Stimulated activated naive CD8-positive, alpha-beta T cell treated with anti-CD3 and anti-CD28 coated beads, Interleukin-15, Interleukin-2, amounts not matched to agents 100 ng/mL and 50 ng/mL, for 24 hours (primary cell): Measurements from ENCODE around the gene PKDCC.
"Not testable (repeated sequence)": the region's sequence is repeated elsewhere in the genome, so short reads cannot be mapped to it uniquely, and the experiment has no call there.

Experiments used
- H3K27ac Mint-ChIP-seq: one replicate; pipeline ENCODE4 v1.8.0; 2021; ENCODE audit warnings: mild to moderate bottlenecking, mixed read lengths
- H3K27me3 Mint-ChIP-seq: one replicate; pipeline ENCODE4 v1.8.0; 2021; ENCODE audit warnings: mixed read lengths
- H3K36me3 Mint-ChIP-seq: one replicate; pipeline ENCODE4 v1.8.0; 2021; ENCODE audit warnings: low read depth, mixed read lengths
- H3K4me1 Mint-ChIP-seq: one replicate; pipeline ENCODE4 v1.8.0; 2021; ENCODE audit warnings: low read depth, mixed read lengths
- H3K4me3 Mint-ChIP-seq: one replicate; pipeline ENCODE4 v1.8.0; 2021; ENCODE audit warnings: mild to moderate bottlenecking, mixed read lengths
- H3K9me3 Mint-ChIP-seq: one replicate; pipeline ENCODE4 v1.8.0; 2021; ENCODE audit warnings: mixed read lengths

PKDCC gene

DNA sequence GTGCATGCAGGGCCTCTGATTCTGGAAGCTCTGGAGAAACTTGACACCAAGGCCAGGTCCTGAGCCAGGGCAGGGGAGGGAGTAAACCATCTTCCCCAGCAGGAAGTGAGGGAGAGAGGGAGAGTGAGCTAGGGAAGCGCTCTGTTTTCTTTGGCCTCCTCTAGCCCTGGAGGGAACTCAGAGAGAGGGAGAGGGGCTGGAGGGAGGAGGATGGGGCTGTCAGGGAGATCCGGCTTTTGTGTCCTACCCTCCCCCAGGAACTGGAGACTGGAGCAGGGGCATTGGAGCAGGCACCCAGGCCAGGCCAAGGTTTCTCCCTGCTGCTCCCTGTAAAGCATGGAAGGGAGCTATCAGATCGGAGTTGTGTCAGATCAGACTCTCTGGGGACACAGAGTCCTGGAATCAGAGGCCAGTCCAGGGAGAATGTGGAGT, 22.7 kb upstream of the PKDCC start:
- no peaks in the 10 kb centered on the region for H3K36me3 Mint-ChIP-seq
- H3K27ac Mint-ChIP-seq = no peak overlapping the region

DNA sequence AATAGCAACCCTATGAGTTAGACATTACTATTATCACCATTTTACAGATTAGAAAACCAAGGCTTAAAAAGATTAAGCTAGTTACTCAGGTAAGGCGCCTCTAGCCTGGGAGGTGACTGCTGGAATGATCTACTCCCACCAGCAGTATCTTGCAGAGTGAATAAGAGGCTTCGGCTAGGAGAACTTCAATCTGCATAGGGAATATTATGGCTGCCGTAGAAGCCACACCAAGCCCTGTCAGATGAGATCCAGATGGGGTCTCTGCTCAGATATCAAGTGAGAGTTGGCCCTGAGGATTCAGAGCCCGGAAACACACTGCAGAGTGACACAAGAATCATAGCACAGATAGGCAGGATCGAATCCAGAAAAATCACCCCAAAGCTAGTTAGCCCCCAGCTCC, 21.5 kb upstream of the PKDCC start:
- H3K4me3 Mint-ChIP-seq = no peak overlapping the region
- H3K9me3 Mint-ChIP-seq = no peaks in the 10 kb centered on the region
- peaks cover 13% of the 10 kb centered on the region for H3K27me3 Mint-ChIP-seq
- H3K36me3 Mint-ChIP-seq = no peaks in the 10 kb centered on the region
- peaks cover 4% of the 10 kb centered on the region for H3K4me1 Mint-ChIP-seq
- no peak overlapping the region for H3K27ac Mint-ChIP-seq

More for the DNA sequence above, 22.7 kb upstream of the PKDCC start:
- H3K9me3 Mint-ChIP-seq = no peaks in the 10 kb centered on the region
- peaks cover 4% of the 10 kb centered on the region for H3K4me1 Mint-ChIP-seq
- peaks cover 10% of the 10 kb centered on the region for H3K27me3 Mint-ChIP-seq
- H3K4me3 Mint-ChIP-seq = no peak overlapping the region

DNA sequence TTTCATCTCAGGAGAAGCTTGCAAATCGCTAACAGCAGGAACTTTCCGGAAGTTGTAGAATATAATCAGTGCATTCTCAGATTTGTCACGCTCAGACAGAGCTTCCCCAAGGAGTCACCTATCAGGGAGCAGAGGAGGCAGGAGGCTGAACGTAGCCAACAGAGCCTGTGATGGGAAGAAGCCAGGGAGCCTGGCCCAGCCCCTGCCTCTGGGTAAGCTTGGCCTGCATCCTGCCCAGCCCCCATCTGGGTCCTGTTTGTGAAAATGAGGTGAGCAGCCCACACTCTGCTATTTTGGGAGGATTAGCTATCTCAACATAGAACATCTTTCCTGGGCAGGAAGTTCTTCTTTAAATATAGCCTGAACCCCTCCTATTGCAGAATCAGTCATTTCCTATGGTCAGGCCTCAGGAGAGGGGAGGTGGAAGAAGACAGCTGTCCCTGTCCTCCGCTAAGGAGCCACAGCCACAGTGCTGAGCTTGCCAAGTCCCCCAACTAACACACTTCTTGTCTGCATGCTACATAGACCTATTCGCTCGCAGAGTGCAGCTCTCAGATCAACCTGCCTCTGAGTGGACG, 19.2 kb upstream of the PKDCC start:
- H3K36me3 Mint-ChIP-seq = no peaks in the 10 kb centered on the region
- peaks cover 10% of the 10 kb centered on the region for H3K27me3 Mint-ChIP-seq
- no peak overlapping the region for H3K4me3 Mint-ChIP-seq
- H3K27ac Mint-ChIP-seq = no peak overlapping the region
- no peaks in the 10 kb centered on the region for H3K9me3 Mint-ChIP-seq
- peaks cover 4% of the 10 kb centered on the region for H3K4me1 Mint-ChIP-seq

DNA sequence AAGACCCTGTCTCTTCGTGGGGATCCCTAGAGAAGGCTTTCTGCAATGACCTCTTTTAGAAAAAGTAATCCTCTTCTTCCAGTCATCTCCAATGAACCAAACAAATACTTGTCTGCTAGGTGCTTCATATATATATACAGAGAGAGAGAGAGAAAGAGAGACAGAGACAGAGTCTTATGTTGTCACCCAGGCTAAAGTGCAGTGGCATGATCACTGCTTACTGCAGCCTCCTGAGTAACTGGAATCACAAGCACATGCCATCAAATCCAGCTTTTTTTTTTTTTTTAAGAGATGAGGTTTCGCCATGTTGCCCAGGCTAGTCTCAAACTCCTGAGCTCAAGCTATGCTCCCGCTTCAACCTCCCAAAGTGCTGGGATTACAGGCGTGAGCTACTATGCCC, 18.6 kb upstream of the PKDCC start:
- Mint-ChIP-seq H3K9me3 (no peaks in the 10 kb centered on the region), H3K4me1 (peaks cover 4% of the 10 kb centered on the region), H3K27ac (no peak overlapping the region), H3K27me3 (peaks cover 9% of the 10 kb centered on the region), H3K36me3 (no peaks in the 10 kb centered on the region), H3K4me3 (no peak overlapping the region)

DNA sequence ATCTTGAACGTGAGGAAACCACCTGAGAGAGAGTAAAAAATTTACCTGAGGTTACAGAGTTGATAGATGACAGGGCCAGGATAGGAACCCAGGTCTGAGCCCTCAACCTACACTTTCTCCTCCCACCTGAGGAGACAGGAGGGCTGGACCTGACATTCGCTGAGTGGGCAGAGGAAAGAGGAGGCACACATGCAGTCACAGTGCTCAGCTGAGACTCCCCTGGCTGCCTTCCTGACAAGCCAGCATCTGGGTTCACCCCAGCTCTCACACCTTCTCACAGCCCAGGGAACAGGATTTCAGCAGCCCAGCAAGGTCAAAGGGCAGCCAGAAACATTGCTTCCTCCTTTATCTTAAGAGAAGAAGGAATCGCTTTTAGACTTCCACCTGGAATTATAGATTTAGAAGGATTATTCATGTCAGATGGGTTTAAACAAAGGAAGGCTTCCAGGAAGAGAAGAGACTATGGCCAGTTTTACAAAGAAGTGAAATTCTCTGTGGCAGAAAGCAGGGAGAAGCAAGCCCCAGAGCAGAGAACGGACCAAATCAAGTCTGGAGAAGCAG, 18.1 kb upstream of the PKDCC start:
- Mint-ChIP-seq H3K27me3 (peaks cover 9% of the 10 kb centered on the region), H3K9me3 (no peaks in the 10 kb centered on the region), H3K4me3 (no peak overlapping the region), H3K4me1 (peaks cover 4% of the 10 kb centered on the region), H3K27ac (no peak overlapping the region), H3K36me3 (no peaks in the 10 kb centered on the region)

DNA sequence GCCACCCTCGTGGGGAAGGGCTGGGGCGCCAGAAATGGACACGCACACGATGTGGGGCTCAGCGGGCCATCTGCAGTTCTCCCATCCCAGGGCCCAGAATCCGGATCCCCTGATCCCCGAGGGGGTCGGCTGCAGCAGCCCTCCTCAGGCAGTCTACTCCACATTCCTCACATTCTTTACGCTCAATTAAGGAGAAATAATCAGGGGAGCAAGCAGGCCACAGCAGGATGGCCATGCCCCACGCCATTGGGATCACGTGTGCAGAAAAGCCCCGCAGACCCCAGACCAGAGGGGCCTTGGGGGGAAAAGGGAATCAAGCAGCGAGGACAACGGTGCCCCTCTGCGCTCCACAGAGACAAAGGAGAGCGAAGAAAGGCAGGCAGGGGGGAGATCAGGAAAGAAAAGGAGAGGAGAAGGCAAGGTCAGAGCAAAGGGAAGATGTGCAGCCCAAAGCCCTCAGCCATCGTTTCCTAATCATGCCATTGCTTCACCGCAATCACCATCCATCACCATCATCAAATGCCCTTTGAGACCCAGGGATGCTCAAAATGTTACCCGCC, 17.5 kb upstream of the PKDCC start:
- H3K27ac Mint-ChIP-seq = no peak overlapping the region
- H3K4me1 Mint-ChIP-seq = peaks cover 4% of the 10 kb centered on the region
- H3K9me3 Mint-ChIP-seq = no peaks in the 10 kb centered on the region
- no peaks in the 10 kb centered on the region for H3K36me3 Mint-ChIP-seq
- no peak overlapping the region for H3K4me3 Mint-ChIP-seq
- peaks cover 9% of the 10 kb centered on the region for H3K27me3 Mint-ChIP-seq

DNA sequence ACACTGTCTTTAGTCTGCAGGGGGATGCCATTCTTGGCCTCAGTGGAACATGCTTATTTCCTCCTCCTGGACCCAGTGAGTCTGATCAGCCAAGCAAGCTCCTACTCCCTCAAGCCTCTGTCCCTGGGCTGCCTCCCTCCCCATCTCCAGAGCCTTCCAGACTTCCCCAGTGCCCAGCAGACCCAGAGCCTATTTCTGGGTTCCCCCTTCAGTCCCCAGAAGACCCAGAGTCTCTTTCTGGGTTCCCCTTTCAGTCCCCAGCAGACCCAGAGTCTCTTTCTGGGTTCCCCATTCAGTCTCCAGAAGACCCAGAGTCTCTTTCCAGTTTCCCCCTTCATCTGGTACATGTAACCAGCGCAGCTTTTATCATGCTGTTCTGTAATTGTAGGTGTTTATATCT, 17.0 kb upstream of the PKDCC start:
- no peaks in the 10 kb centered on the region for H3K9me3 Mint-ChIP-seq
- peaks cover 4% of the 10 kb centered on the region for H3K4me1 Mint-ChIP-seq
- H3K27me3 Mint-ChIP-seq = peaks cover 9% of the 10 kb centered on the region
- no peaks in the 10 kb centered on the region for H3K36me3 Mint-ChIP-seq
- no peak overlapping the region for H3K4me3 Mint-ChIP-seq
- no peak overlapping the region for H3K27ac Mint-ChIP-seq

DNA sequence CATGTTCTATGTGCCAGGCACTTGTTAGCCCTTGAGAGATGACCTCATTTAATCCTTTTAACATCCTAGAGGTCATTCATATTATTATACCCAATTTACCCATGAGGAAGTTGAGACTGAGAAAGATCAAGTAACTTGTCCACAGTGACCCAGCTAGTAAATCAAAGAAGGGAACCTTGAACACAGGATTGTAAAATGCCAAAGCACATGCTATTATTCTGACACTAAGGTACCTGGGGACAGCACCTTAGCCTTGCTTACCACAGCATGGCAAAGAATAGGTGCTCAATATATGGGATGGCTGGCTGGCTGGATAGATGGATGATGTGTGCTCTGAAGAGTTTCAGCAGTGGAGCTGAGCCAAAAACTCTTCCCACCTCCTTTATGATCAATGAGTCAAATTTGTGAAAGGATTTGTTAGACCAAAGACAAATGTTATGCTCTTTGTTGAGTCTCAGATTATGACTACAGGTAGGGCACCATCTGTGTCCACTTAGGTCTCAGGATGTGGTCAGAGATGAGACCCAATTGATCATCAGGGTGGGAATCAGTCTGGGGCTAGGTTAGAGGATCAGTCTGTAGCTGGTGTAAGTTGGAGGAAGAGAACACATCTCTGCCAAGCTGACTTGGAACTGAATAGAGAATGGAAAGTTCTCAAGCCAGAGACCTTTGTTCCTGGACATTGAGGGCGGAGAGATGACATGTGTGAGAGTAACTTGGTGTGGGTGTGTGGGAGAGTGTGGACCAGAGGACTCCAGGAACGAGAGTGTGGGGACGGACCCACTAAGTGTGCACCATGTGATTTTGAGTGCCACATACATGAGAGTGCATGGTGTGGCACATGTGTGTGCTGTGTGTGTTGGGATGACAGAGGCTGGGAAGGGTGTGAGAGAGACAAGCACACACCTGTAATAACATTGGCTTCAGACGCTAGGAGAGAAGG, 16.3 kb upstream of the PKDCC start:
- H3K36me3 Mint-ChIP-seq = no peaks in the 10 kb centered on the region
- H3K4me1 Mint-ChIP-seq = peaks cover 4% of the 10 kb centered on the region
- H3K9me3 Mint-ChIP-seq = no peaks in the 10 kb centered on the region
- peaks cover 9% of the 10 kb centered on the region for H3K27me3 Mint-ChIP-seq
- no peak overlapping the region for H3K4me3 Mint-ChIP-seq
- H3K27ac Mint-ChIP-seq = no peak overlapping the region

DNA sequence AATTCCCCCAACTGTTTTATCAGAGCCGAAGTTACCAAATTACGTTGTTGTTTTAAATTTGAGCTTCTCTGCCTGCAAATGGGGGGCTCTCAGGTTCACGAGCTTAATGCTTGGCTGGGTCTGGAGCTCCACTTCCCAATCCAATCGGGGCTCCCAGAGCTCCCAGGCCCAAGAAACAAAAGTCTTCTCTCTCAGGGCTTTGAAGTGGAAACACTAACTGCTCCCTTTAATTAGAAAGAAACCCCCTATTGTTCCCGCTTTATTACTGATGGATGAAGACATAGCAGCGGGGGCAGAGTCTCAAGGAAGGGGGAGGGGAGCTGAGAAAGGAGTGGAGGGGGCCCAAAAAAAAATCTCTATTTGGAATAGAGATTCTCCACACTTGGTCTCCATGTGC, 15.6 kb upstream of the PKDCC start:
- no peak overlapping the region for H3K4me3 Mint-ChIP-seq
- H3K9me3 Mint-ChIP-seq = no peaks in the 10 kb centered on the region
- H3K27ac Mint-ChIP-seq = no peak overlapping the region
- peaks cover 4% of the 10 kb centered on the region for H3K4me1 Mint-ChIP-seq
- H3K27me3 Mint-ChIP-seq = peaks cover 9% of the 10 kb centered on the region
- no peaks in the 10 kb centered on the region for H3K36me3 Mint-ChIP-seq

DNA sequence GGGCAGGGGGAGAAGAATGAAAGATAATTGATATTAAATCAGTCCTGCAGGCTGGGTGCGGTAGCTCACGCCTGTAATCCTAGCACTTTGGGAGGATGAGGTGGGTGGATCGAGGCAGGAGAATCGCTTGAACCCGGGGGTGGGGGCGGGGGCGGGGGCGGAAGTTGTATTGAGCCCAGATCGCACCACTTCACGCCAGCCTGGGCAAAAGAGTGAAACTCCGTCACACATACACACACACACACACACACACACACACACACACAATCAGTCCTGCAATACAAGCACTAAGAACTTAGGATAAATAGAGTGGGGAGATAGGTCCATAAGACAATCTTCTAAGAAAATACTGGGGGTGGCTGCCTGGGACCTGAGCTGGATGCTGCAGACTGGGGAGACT, 15.1 kb upstream of the PKDCC start:
- Mint-ChIP-seq H3K27ac (no peak overlapping the region), H3K27me3 (peaks cover 9% of the 10 kb centered on the region), H3K9me3 (no peaks in the 10 kb centered on the region), H3K4me3 (no peak overlapping the region), H3K4me1 (peaks cover 4% of the 10 kb centered on the region), H3K36me3 (no peaks in the 10 kb centered on the region)

DNA sequence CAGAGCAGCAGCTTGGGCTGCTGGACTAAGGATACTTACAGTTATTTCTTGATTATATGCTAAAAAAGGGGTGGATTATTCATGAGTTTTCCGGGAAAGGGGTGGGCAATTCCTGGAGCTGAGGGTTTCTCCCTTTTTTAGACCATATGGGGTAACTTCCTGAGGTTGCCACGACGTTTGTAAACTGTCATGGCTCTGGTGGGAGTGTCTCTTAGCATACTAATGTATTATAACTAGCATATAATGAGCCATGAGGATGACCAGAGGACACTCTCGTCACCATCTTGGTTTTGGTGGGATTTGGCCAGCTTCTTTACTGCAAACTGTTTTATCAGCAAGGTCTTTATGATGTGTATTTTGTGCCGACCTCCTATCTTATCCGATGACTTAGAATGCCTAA, 13.7 kb upstream of the PKDCC start:
- H3K27me3 Mint-ChIP-seq, H3K9me3 Mint-ChIP-seq, H3K4me3 Mint-ChIP-seq, H3K27ac Mint-ChIP-seq, H3K36me3 Mint-ChIP-seq, H3K4me1 Mint-ChIP-seq: not testable (repeated sequence)

DNA sequence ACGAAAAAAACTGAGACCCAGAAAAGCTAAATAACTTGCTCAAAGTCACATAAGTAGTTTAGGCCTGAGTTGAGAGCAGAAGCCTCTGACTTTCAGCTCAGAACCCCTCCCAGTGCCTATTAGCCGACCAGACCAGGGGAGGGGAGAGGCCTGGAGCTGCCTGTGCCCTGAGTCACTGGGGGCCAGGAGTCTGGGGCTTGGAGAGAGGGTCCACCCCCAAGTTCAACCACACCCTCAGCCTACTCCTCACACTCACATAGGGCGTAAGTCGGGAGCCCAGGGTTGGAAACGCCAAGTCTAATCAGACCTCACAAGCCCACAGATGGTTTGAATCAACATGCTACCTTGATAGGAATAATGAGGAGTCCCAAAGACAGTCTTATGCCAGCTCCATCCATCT, 12.6 kb upstream of the PKDCC start:
- Mint-ChIP-seq H3K4me3 (no peak overlapping the region), H3K4me1 (no peaks in the 10 kb centered on the region), H3K27me3 (peaks cover 12% of the 10 kb centered on the region), H3K9me3 (no peaks in the 10 kb centered on the region), H3K27ac (no peak overlapping the region), H3K36me3 (no peaks in the 10 kb centered on the region)

DNA sequence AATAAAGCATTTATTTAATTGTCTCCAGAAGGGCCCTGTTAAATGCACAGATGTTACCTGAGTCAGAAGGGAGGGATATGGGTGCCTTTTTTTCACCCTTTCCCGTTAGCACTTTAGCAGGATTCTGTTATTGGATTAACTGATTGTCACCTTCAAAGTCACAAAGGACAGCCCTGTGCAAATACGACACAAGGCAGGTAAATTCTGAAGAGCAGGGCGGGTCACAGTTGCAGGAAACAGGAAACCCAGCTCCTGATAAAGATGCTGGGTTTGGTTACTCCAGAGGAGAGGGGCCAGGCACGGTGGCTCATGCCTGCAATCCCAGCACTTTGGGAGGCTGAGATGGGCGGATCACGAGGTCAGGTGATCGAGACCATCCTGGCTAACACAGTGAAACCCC, 11.4 kb upstream of the PKDCC start:
- Mint-ChIP-seq H3K27me3 (peaks cover 11% of the 10 kb centered on the region), H3K36me3 (no peaks in the 10 kb centered on the region), H3K4me1 (no peaks in the 10 kb centered on the region), H3K4me3 (no peak overlapping the region), H3K9me3 (no peaks in the 10 kb centered on the region), H3K27ac (no peak overlapping the region)

DNA sequence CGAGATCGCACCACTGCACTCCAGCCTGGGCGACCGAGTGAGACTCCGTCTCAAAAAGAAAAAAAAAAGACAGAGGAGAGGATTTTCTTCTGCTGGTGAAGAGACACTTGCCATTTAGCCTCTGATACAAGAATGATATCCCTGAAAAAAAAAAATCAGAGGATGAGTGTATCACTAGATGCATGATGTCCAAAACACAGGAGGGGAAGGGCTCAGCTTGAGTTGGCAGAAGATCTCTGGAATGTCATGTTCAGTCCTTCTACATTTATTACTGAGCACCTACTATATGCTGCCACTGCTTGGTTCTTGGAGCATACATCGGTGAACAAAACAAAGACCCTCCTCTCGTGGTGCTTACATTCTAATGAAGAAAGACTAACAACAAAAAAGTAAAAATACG, 10.9 kb upstream of the PKDCC start:
- H3K27ac Mint-ChIP-seq = no peak overlapping the region
- peaks cover 11% of the 10 kb centered on the region for H3K27me3 Mint-ChIP-seq
- no peaks in the 10 kb centered on the region for H3K36me3 Mint-ChIP-seq
- no peaks in the 10 kb centered on the region for H3K9me3 Mint-ChIP-seq
- no peak overlapping the region for H3K4me3 Mint-ChIP-seq
- H3K4me1 Mint-ChIP-seq = no peaks in the 10 kb centered on the region

DNA sequence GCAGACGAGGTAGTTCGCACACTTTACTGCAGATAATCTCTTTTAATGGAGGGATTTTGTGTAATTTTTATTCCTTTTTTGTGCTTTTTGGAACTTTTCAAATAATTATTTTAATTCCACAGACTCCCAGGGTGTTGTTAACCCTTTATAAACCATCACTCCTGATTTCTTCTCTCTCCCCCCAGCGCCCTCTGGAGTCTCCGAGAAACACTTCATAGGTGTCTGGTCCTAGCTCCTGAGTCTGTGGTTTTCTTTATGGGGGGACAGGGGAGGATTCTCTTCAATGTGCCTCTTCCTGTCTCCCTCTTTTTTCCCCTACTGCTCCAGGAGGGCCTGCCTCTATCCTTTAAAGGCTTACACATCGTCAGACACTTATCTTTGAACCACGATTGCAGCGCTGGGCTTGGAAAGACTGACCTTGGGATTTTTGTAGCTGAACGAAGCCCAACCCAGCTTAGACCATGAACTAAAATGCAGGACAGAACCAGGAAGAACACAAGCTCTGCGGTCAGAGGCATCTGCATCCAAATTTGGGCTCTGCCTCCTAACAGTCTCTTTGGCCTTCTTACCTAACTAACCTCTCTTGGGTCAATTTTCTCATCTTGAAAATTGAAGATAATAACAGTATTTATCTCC, 7.1 kb upstream of the PKDCC start:
- H3K9me3 Mint-ChIP-seq = no peaks in the 10 kb centered on the region
- peaks cover 38% of the 10 kb centered on the region for H3K27me3 Mint-ChIP-seq
- no peak overlapping the region for H3K27ac Mint-ChIP-seq
- H3K36me3 Mint-ChIP-seq = no peaks in the 10 kb centered on the region
- H3K4me1 Mint-ChIP-seq = no peaks in the 10 kb centered on the region
- no peak overlapping the region for H3K4me3 Mint-ChIP-seq
